GM18909 (cell line): ENCODE measurements around the gene COL25A1.

ENCODE experiments used
- ATAC-seq: cut with Tn5 transposase; IDR thresholded peaks from one replicate; pipeline ENCODE4 v1.9.1; 2021; ENCODE audit warnings: mild to moderate bottlenecking; ENCODE audit not compliant: unreplicated experiment, poor library complexity

COL25A1 gene

GRCh38 chr4:108838451-108838850 is 464.0 kb downstream of the COL25A1 start:
- ATAC-seq: no peak

GRCh38 chr4:108834835-108835384 is 467.5 kb downstream of the COL25A1 start:
- peak; percentile 55 for ATAC-seq

- no peak for ATAC-seq
Observed at GRCh38 chr4:108834166-108834834, 468.2 kb downstream of the COL25A1 start.

GRCh38 chr4:108833046-108833445 is 469.4 kb downstream of the COL25A1 start:
- ATAC-seq: no peak

- no peak for ATAC-seq
Observed at GRCh38 chr4:108831886-108832285, 470.6 kb downstream of the COL25A1 start.

GRCh38 chr4:108831291-108831690 is 471.2 kb downstream of the COL25A1 start:
- no peak for ATAC-seq

- peak; percentile 61 for ATAC-seq
Observed at GRCh38 chr4:108830509-108831244, 471.8 kb downstream of the COL25A1 start.

- ATAC-seq: no peak
Observed at GRCh38 chr4:108829966-108830492, 472.4 kb downstream of the COL25A1 start.

- no peak for ATAC-seq
Observed at GRCh38 chr4:108828620-108829019, 473.8 kb downstream of the COL25A1 start.

GRCh38 chr4:108825737-108826136 is 476.7 kb downstream of the COL25A1 start:
- no peak for ATAC-seq

- no peak for ATAC-seq
Observed at GRCh38 chr4:108821351-108821930, 481.0 kb downstream of the COL25A1 start.

- ATAC-seq: no peak
Observed at GRCh38 chr4:108820492-108821350, 481.7 kb downstream of the COL25A1 start.

- no peak for ATAC-seq
Observed at GRCh38 chr4:108814326-108814725, 488.1 kb downstream of the COL25A1 start.

GRCh38 chr4:108813261-108813660 is 489.2 kb downstream of the COL25A1 start:
- ATAC-seq: no peak

- ATAC-seq: no peak
Observed at GRCh38 chr4:108811486-108811885, 491.0 kb downstream of the COL25A1 start.

- ATAC-seq: no peak
Observed at GRCh38 chr4:108810087-108810486, 492.4 kb downstream of the COL25A1 start.

GRCh38 chr4:108804648-108805273 is 497.7 kb downstream of the COL25A1 start:
- no peak for ATAC-seq

- ATAC-seq: no peak
Observed at GRCh38 chr4:108799306-108799705, 503.2 kb downstream of the COL25A1 start.

- ATAC-seq: no peak
Observed at GRCh38 chr4:108796173-108796572, 506.3 kb downstream of the COL25A1 start.

GRCh38 chr4:108795733-108796132 is 506.7 kb downstream of the COL25A1 start:
- ATAC-seq: no peak
